Ishikawa (cell line): ENCODE results near the gene CAMTA1.

ENCODE experiments used
- CEBPB ChIP-seq: IDR thresholded peaks from 2 replicates; pipeline ENCODE4 v1.6.1; 2012
- EP300 ChIP-seq: IDR thresholded peaks from 2 replicates; pipeline ENCODE4 v1.6.1; 2012; ENCODE audit warnings: borderline replicate concordance
- FOXM1 ChIP-seq: IDR thresholded peaks from 2 replicates; pipeline ENCODE4 v1.6.1; 2012; ENCODE audit warnings: low read depth, borderline replicate concordance
- MAX ChIP-seq: IDR thresholded peaks from 2 replicates; pipeline ENCODE4 v1.6.1; 2012
- NFIC ChIP-seq: IDR thresholded peaks from 2 replicates; pipeline ENCODE4 v1.6.1; 2012
- RAD21 ChIP-seq: IDR thresholded peaks from 2 replicates; pipeline ENCODE4 v1.6.1; 2012; ENCODE audit warnings: low read depth
- REST ChIP-seq: IDR thresholded peaks from 2 replicates; pipeline ENCODE4 v1.6.1; 2012; ENCODE audit warnings: low read depth, mild to moderate bottlenecking
- TAF1 ChIP-seq: IDR thresholded peaks from 2 replicates; pipeline ENCODE4 v1.6.1; 2012; ENCODE audit warnings: low read depth, mild to moderate bottlenecking
- TCF12 ChIP-seq: IDR thresholded peaks from 2 replicates; pipeline ENCODE4 v1.6.1; 2012; ENCODE audit warnings: low read depth
- TEAD4 ChIP-seq: IDR thresholded peaks from 2 replicates; pipeline ENCODE4 v1.6.1; 2012
- USF1 ChIP-seq: IDR thresholded peaks from 2 replicates; pipeline ENCODE4 v1.6.1; 2012

- TF ChIP-seq RAD21 (no peak), TEAD4 (no peak), TCF12 (no peak), FOXM1 (no peak), TAF1 (no peak), EP300 (no peak), REST (no peak), MAX (no peak), CEBPB (no peak), USF1 (no peak), NFIC (no peak)
Observed at GRCh38 chr1:7319196-7319595, 533.9 kb downstream of the CAMTA1 start.
